Measurements from ENCODE around the gene TBX4. TPM values are rescaled to one million over a fixed set of nuclear protein-coding genes. Genes with fewer than 3 reads are reported as not detected.

Gene TBX4
- total RNA-seq, 4 donors from 2014 or later, result 0.27 TPM; not detected in 3

GRCh38 chr17:61468263-61468907 lies 16.2 kb downstream of the TBX4 start:
- Histone ChIP-seq H3K27me3 (peaks cover 4% of the 10 kb centered on the region), H3K9me3 (no peaks in the 10 kb centered on the region), H3K36me3 (no peaks in the 10 kb centered on the region), H3K4me3 (no peak overlapping the region), H3K27ac (no peak overlapping the region), H3K4me1 (no peaks in the 10 kb centered on the region)
- ATAC-seq, result no peak
- TF ChIP-seq POLR2A (IDR thresholded peaks at IDR 0.05), result no peak
- TF ChIP-seq POLR2AphosphoS5 (IDR thresholded peaks at IDR 0.05), result no peak
- no peak for TF ChIP-seq CTCF (IDR thresholded peaks at IDR 0.05)
- TF ChIP-seq EP300 (IDR thresholded peaks at IDR 0.05), result no peak
- WGBS, 2 donors (ENCODE audit: low coverage in 1 of 2), result 86 to 96% methylated on average over 5 of the region's 8 CpGs

GRCh38 chr17:61469474-61469873 lies 17.3 kb downstream of the TBX4 start:
- Histone ChIP-seq H3K27me3 (no peaks in the 10 kb centered on the region), H3K27ac (no peak overlapping the region), H3K4me3 (no peak overlapping the region), H3K9me3 (no peaks in the 10 kb centered on the region), H3K36me3 (no peaks in the 10 kb centered on the region), H3K4me1 (no peaks in the 10 kb centered on the region)
- TF ChIP-seq POLR2A (IDR thresholded peaks at IDR 0.05), result no peak
- no peak for TF ChIP-seq CTCF (IDR thresholded peaks at IDR 0.05)
- TF ChIP-seq POLR2AphosphoS5 (IDR thresholded peaks at IDR 0.05), result no peak
- TF ChIP-seq EP300 (IDR thresholded peaks at IDR 0.05), result no peak
- ATAC-seq, result no peak
- 93 to 100% methylated on average over 1 to 3 of the region's 6 CpGs for WGBS, 2 donors (ENCODE audit: low coverage in 1 of 2)

- TF ChIP-seq POLR2A (IDR thresholded peaks at IDR 0.05), result no peak
- no peak for TF ChIP-seq EP300 (IDR thresholded peaks at IDR 0.05)
- TF ChIP-seq POLR2AphosphoS5 (IDR thresholded peaks at IDR 0.05), result no peak
- TF ChIP-seq CTCF (IDR thresholded peaks at IDR 0.05), result no peak
- Histone ChIP-seq H3K27me3 (no peaks in the 10 kb centered on the region), H3K27ac (no peak overlapping the region), H3K9me3 (no peaks in the 10 kb centered on the region), H3K4me1 (no peaks in the 10 kb centered on the region), H3K36me3 (no peaks in the 10 kb centered on the region), H3K4me3 (no peak overlapping the region)
- no peak for ATAC-seq
- WGBS, 2 donors (ENCODE audit: low coverage in 1 of 2), result 80% methylated on average over 2 of the region's 5 CpGs; no CpG with 5 or more reads in 1 of the 2 donors
These were observed 17.7 kb downstream of the TBX4 start for GRCh38 chr17:61469949-61470348.

GRCh38 chr17:61470530-61471136 lies 18.4 kb downstream of the TBX4 start:
- Histone ChIP-seq H3K36me3 (no peaks in the 10 kb centered on the region), H3K4me1 (no peaks in the 10 kb centered on the region), H3K9me3 (no peaks in the 10 kb centered on the region), H3K27ac (no peak overlapping the region), H3K27me3 (peaks cover 2% of the 10 kb centered on the region), H3K4me3 (no peak overlapping the region)
- no peak for TF ChIP-seq CTCF (IDR thresholded peaks at IDR 0.05)
- no peak for TF ChIP-seq POLR2AphosphoS5 (IDR thresholded peaks at IDR 0.05)
- no peak for TF ChIP-seq POLR2A (IDR thresholded peaks at IDR 0.05)
- no peak for TF ChIP-seq EP300 (IDR thresholded peaks at IDR 0.05)
- ATAC-seq, result no peak
- 61 to 100% methylated on average over 2 to 3 of the region's 11 CpGs for WGBS, 2 donors (ENCODE audit: low coverage in 1 of 2)
